Muscle layer of duodenum (tissue), 2 donors: Measurements from ENCODE around the gene SPON1.

Source experiments
- H3K27ac ChIP-seq: one replicate; pipeline ENCODE4 v1.7.0; 2013; ENCODE audit warnings: mild to moderate bottlenecking, low read length
- H3K27me3 ChIP-seq: one replicate; pipeline ENCODE4 v1.7.0; 2013; ENCODE audit warnings: low read depth, mild to moderate bottlenecking, control low read depth, low read length
- H3K36me3 ChIP-seq, 2 donors: one replicate each; pipeline ENCODE4 v1.7.0; 2013; ENCODE audit warnings: low read length in 2 of 2, control low read depth in 1 of 2, mild to moderate bottlenecking in 1 of 2; ENCODE audit not compliant: insufficient read depth in 2 of 2, control insufficient read depth in 1 of 2
- H3K4me1 ChIP-seq, 2 donors: one replicate each; pipeline ENCODE4 v1.7.0; 2013; ENCODE audit warnings: low read length in 2 of 2, mild to moderate bottlenecking in 2 of 2, control low read depth in 1 of 2, moderate library complexity in 1 of 2; ENCODE audit not compliant: insufficient read depth in 2 of 2, control insufficient read depth in 1 of 2
- H3K4me3 ChIP-seq, 2 donors: one replicate each; pipeline ENCODE4 v1.7.0; 2013; ENCODE audit warnings: low read length in 2 of 2, low read depth in 1 of 2, mild to moderate bottlenecking in 1 of 2
- H3K9me3 ChIP-seq, 2 donors: one replicate each; pipeline ENCODE4 v1.7.0; 2013; ENCODE audit warnings: low read length in 2 of 2, control low read depth in 1 of 2, mild to moderate bottlenecking in 1 of 2; ENCODE audit not compliant: control insufficient read depth in 1 of 2
- donor health status: healthy.

SPON1 gene

DNA sequence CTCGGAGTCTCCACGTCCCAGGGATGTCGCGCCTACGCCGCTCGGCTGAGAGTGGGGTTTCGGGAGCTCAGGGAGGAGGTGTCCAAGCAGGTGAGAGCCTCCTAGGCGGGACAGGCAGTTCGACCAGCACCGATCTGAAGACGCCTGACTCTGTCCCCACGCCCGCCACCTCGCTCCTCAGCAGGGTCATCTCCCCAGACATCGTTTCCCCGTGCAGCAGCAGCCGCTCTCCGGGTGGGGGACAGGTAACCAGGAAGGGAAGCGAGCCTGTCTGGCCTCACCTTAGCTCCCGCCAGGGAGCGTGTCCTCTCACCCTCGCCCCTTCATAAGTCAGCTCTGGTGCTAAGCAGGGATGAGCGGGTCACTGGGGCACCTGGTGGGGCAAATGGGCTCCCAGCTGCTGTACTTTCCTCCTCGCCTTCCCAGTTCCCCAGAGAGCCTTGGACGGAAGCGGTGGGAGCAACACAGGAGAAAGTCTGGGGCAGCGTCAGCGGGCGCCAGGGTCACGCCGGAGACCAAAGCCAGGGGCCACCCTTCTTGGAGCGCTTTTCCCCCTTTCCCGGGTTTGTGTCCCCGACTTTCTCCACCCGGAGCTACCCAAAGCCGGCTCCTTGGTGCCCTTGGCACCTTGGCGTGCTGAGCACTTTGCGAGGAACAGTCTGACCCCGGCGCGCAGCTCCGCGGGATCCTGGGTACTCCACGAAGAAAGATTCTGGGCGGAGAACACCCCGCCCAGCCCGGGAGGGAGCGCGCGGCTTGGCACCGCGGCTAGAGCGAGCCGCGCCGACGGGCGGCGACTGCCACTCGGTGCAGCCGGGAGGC is 1.6 kb downstream of the SPON1 start:
- Histone ChIP-seq H3K27me3 (peaks cover 8% of the 10 kb centered on the region), H3K36me3 (no peaks in the 10 kb centered on the region), H3K4me3 (peak overlapping the region; percentile 73 to 77), H3K9me3 (no peaks in the 10 kb centered on the region), H3K4me1 (peaks cover 15 to 45% of the 10 kb centered on the region in 2 donors), H3K27ac (peak overlapping the region; percentile 61)

DNA sequence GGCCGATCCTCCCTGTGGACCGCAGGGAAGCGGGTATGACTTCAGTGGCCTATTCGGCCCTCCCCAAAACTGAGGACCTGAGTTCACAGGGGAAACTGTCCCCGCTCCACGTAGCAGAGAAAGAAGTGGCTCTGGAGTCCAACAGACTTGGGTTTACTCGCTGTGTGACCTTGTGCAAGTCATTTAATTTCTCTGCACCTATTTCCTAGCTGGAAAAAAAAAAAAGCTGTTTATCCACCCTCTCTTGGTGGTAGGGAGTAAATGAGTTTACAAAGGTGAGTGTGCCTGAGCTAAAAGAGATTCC is 2.2 kb downstream of the SPON1 start:
- peaks cover 15 to 45% of the 10 kb centered on the region in 2 donors for H3K4me1 ChIP-seq
- H3K36me3 ChIP-seq: no peaks in the 10 kb centered on the region
- H3K4me3 ChIP-seq: peak overlapping the region; percentile 73 to 77
- peaks cover 8% of the 10 kb centered on the region for H3K27me3 ChIP-seq
- peak overlapping the region; percentile 61 for H3K27ac ChIP-seq
- H3K9me3 ChIP-seq: no peaks in the 10 kb centered on the region

DNA sequence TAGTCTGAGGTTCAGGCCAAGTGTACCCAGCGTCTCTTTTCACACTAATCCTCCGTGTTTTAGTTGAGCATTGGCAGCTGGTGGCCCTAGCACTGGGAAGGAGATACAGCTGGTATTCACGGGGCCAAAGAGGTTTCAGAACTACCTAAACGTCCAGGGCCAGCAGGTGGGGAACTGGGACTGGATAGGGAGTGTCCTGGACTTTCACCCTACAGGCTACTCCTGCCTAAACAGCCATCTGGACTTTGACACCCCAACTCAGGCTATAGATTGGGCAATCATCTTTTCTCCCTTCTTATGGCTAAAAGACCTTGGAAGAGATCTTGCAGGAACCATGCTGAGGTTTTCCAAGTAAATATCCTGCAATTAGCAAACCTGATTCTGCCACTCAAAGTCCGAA is 2.8 kb downstream of the SPON1 start:
- Histone ChIP-seq H3K27me3 (peaks cover 8% of the 10 kb centered on the region), H3K4me1 (peaks cover 15 to 50% of the 10 kb centered on the region in 2 donors), H3K27ac (peak overlapping the region; percentile 61), H3K36me3 (no peaks in the 10 kb centered on the region), H3K9me3 (no peaks in the 10 kb centered on the region), H3K4me3 (peak overlapping the region; percentile 73 to 77)

DNA sequence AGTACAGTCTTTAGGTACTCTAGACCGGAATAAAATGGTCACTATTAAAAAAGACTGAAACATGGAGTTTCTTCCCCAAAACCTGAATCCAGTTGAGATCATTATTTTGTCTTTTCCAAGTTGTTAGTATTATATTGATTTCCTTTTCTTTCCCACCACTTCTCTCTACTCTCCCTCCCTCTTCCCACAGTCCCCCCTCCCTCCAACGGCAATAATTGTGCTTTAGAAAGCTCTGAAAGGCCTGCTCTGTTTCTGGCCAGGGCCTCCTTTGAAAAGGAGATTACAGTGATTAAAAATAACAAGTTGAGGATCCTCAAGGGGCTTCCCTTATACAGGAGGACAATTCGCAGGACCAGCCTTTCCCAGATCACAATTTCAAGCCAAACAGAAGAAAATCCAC is 3.5 kb downstream of the SPON1 start:
- H3K4me3 ChIP-seq: peak overlapping the region in 1 of 2 donors; percentile 77
- H3K27me3 ChIP-seq: peaks cover 8% of the 10 kb centered on the region
- peak overlapping the region; percentile 0 for H3K27ac ChIP-seq
- H3K36me3 ChIP-seq: no peaks in the 10 kb centered on the region
- no peaks in the 10 kb centered on the region for H3K9me3 ChIP-seq
- peaks cover 15 to 56% of the 10 kb centered on the region in 2 donors for H3K4me1 ChIP-seq

DNA sequence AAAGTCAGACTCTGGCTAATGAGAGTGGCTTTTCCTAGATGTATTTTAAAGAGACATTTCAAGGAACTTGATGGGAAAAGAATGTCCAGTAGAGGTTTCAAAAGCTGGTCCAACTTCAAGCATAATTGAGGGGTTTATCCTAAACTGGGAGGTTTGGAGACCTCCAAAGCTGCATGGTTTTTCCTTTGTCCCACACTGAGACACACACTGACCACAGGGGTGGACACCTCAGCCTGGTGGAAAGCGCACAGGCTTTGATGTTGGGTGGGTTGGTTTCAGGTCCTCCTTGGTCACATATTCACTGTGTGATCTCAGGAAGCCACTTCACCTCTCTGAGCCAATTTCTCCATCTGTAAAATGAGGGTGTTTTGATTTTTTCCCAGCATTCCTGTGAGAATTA is 4.0 kb downstream of the SPON1 start:
- Histone ChIP-seq H3K36me3 (no peaks in the 10 kb centered on the region), H3K4me1 (peaks cover 15 to 59% of the 10 kb centered on the region in 2 donors), H3K27me3 (peaks cover 8% of the 10 kb centered on the region), H3K4me3 (peak overlapping the region in 1 of 2 donors; percentile 77), H3K9me3 (no peaks in the 10 kb centered on the region), H3K27ac (no peak overlapping the region)

DNA sequence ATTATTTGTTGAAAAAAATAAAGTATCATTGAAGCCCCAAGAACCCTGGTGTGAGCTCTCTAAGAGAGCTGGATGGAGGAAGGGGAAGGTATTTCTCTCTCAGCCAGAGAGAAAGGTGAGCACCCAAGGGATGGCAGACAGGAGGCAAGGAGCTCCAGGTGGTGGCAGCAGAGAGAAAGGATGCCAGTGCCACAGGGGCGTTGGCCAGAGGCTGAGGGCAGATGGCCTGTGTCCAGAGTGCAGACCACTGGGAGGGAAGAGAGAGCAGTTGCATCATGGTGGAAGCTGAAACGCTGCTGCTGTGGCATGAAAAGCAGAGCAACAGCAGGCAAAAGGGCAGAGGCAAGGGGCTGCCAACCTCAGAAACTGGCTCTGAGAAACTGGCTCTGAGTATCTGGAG is 8.5 kb downstream of the SPON1 start:
- no peak overlapping the region for H3K27ac ChIP-seq
- H3K27me3 ChIP-seq: no peaks in the 10 kb centered on the region
- no peak overlapping the region for H3K4me3 ChIP-seq
- no peaks in the 10 kb centered on the region for H3K9me3 ChIP-seq
- H3K36me3 ChIP-seq: no peaks in the 10 kb centered on the region
- peaks cover 25 to 40% of the 10 kb centered on the region in 2 donors for H3K4me1 ChIP-seq

DNA sequence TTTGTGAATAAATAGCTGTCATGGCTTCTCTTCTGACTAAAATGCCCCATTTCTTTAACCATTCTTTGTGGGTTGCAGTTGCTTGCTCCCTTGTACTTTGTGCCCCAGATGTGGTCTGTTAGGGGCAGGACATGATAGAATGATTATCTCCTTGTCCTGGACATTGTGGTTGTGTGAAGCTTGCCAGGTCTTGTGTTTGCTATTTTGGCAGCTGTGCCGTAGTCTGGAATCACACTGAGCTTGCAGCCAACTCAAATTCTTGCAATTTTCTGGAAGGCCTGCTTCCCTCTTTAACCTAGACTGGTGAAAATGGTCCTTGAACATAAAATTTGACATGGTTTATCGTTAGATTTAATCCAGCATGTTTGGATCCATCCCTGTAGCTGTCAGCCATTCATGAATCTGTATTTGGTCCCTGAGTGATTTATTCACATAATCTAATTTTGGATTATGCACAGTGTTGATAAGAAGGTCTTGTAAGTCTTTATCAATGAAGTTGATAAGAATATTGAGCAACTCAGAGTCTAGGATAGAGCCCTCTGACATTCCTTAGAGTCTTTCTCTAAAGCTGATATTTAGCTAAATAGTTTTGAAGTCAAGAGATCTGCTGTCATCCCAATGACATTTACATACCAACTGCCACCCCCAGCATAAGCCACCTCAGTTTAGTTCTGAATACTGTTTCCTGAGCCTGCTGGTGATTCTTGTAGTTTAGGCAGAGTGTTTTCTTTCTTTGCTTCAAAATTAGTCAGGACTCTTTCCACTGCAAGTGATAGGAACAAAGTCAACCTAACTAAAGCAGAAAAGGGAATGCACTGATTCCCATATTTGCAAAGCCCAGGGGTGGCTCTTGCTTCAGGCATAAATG is 9.8 kb downstream of the SPON1 start:
- H3K4me1 ChIP-seq: peaks cover 16 to 42% of the 10 kb centered on the region in 2 donors
- no peaks in the 10 kb centered on the region for H3K9me3 ChIP-seq
- no peaks in the 10 kb centered on the region for H3K27me3 ChIP-seq
- no peaks in the 10 kb centered on the region for H3K36me3 ChIP-seq
- H3K27ac ChIP-seq: no peak overlapping the region
- H3K4me3 ChIP-seq: no peak overlapping the region

DNA sequence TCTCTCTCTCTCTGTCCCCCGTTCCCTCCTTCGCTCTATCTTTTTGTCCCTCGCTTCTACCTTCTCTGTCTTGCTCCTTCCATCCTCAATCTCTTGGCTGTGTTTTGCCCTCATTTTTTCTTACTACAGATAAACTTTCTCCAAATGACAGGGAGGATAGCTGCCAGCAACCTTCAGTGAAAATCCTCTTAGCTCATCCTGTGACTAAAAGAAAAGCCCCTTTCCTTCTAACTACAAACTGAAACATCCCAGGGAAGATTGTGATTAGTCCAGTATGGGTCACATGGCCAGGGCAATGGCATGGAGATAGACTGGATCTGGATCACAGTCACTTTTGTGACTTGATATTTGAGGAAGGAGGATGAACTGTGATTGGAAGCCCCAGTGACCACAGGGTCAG is 10.4 kb downstream of the SPON1 start:
- Histone ChIP-seq H3K9me3 (no peaks in the 10 kb centered on the region), H3K4me3 (no peak overlapping the region), H3K27me3 (no peaks in the 10 kb centered on the region), H3K4me1 (peaks cover 11 to 42% of the 10 kb centered on the region in 2 donors), H3K27ac (no peak overlapping the region), H3K36me3 (no peaks in the 10 kb centered on the region)

DNA sequence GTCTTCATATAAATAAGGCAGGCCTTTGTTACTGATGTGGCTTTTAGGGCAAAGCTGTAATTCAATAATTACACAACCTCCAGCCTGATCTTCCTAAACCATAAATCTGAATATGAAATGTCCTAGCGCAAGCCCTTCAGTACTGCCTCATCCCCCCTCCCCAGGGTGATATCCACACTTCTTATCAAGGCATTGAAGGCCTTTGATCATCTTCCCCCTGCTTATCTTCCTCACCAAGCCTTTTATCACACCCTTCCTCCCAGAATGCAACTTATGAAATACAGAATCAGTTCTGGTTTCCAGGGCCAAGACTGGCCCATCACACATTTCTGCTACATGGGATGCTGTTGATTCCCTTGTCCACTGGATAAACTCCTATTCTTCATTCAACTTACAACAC is 12.1 kb downstream of the SPON1 start:
- Histone ChIP-seq H3K9me3 (no peaks in the 10 kb centered on the region), H3K4me3 (no peak overlapping the region), H3K27me3 (no peaks in the 10 kb centered on the region), H3K27ac (no peak overlapping the region), H3K4me1 (peaks cover 10 to 44% of the 10 kb centered on the region in 2 donors), H3K36me3 (no peaks in the 10 kb centered on the region)

DNA sequence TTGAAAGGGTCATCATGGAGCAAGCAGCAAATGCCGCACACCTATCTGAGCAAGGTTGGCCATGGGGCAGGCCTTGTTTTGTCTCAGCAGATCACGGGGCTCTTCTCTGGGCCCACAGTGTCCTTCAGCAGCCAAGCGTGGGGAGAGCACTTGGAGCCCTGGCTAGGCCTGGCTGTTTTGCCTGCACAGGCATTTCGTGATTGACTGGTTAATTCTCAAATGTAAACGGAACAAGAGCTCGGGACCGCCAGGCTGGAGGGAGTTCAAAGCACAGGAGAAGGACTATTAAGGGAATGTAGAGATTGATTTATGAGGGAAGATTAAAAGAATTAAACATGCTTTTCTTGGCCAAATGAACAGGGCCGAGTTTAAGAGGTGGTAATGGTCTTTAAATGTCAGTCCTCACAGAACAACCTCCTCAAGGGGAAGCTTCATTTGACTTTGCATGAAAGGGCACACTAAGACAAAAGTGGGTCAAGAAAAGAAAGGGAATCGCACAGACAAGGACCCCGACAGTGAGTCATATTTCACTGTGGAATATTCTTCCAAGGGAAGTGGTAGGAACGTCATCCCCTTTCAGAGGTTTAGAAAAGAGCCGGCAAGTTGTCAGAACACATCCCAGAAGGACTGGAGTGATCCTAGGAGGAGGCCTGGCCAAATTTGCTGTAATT is 20.7 kb downstream of the SPON1 start:
- H3K36me3 ChIP-seq: no peaks in the 10 kb centered on the region
- H3K9me3 ChIP-seq: no peaks in the 10 kb centered on the region
- H3K27ac ChIP-seq: peak overlapping the region; percentile 80
- peak overlapping the region in 1 of 2 donors; percentile 6 for H3K4me3 ChIP-seq
- H3K27me3 ChIP-seq: no peaks in the 10 kb centered on the region
- H3K4me1 ChIP-seq: peaks cover 13 to 31% of the 10 kb centered on the region in 2 donors
